Smooth muscle cell (in vitro differentiated cells): ENCODE measurements around the gene NACC1. TPM values are rescaled to one million over a fixed set of nuclear protein-coding genes. Genes with fewer than 3 reads are reported as not detected.

Experiments used
- DNase-seq: peaks from one replicate; lab custom pipeline; 2025; ENCODE audit not compliant: unreplicated experiment; lab: John Stamatoyannopoulos, UW
- H2AFZ ChIP-seq: fragments of 200-600 bp; sonication (generic); 2 replicates; pipeline ENCODE4 v1.6.0; 2016; ENCODE audit warnings: antibody characterized with exemption, low read depth, mild to moderate bottlenecking
- H3F3A ChIP-seq: fragments of 200-600 bp; sonication (generic); 2 replicates; pipeline ENCODE4 v1.6.0; 2017; ENCODE audit warnings: antibody characterized with exemption, low read depth
- H3K27ac ChIP-seq: fragments of 200-600 bp; sonication (generic); 2 replicates; pipeline ENCODE4 v1.5.1; 2016; ENCODE audit warnings: low read depth, mild to moderate bottlenecking
- H3K27me3 ChIP-seq: fragments of 200-600 bp; sonication (generic); 2 replicates; pipeline ENCODE4 v1.6.1; 2016; ENCODE audit warnings: low read depth, mild to moderate bottlenecking
- H3K36me3 ChIP-seq: fragments of 200-600 bp; sonication (generic); 2 replicates; pipeline ENCODE4 v1.5.1; 2016; ENCODE audit warnings: low read depth
- H3K4me1 ChIP-seq: fragments of 200-600 bp; sonication (generic); 2 replicates; pipeline ENCODE4 v1.5.1; 2016; ENCODE audit warnings: low read depth
- H3K4me2 ChIP-seq: fragments of 200-600 bp; sonication (generic); 2 replicates; pipeline ENCODE4 v1.6.0; 2016; ENCODE audit warnings: mild to moderate bottlenecking
- H3K4me3 ChIP-seq: fragments of 200-600 bp; sonication (generic); 2 replicates; pipeline ENCODE4 v1.5.1; 2016; ENCODE audit warnings: mild to moderate bottlenecking
- H3K79me2 ChIP-seq: fragments of 200-600 bp; sonication (generic); 2 replicates; pipeline ENCODE4 v1.6.0; 2016; ENCODE audit warnings: low read depth, mild to moderate bottlenecking
- H3K9ac ChIP-seq: fragments of 200-600 bp; sonication (generic); 2 replicates; pipeline ENCODE4 v1.6.0; 2016; ENCODE audit warnings: low read depth
- H3K9me3 ChIP-seq: fragments of 200-600 bp; sonication (generic); replicated peaks from 2 replicates; pipeline ENCODE4 v1.5.1; 2016; ENCODE audit warnings: low read depth
- H4K20me1 ChIP-seq: fragments of 200-600 bp; sonication (generic); 2 replicates; pipeline ENCODE4 v1.6.0; 2016; ENCODE audit warnings: low read depth
- CTCF ChIP-seq: fragments of 200-600 bp; sonication (generic); IDR thresholded peaks from 2 replicates; pipeline ENCODE4 v1.5.1; 2017; ENCODE audit warnings: borderline replicate concordance, mild to moderate bottlenecking, antibody characterized with exemption; ENCODE audit not compliant: insufficient read depth, poor library complexity, severe bottlenecking
- WGBS: methylation state at CpG from one replicate; pipeline ENCODE4 v1.1.7; 2016; ENCODE audit warnings: low lambda C conversion rate; 5-methylcytosine and 5-hydroxymethylcytosine counted together
- polyA plus RNA-seq: library from polyadenylated mRNA; unstranded; fragments of >200 nt; fragmentation: Nextera tagmentation; extraction: Ambion mirVana; gene quantifications from 2 replicates; pipeline ENCODE4 v1.2.1, GENCODE V29; 2016
- total RNA-seq: library from RNA; depleted of rRNA; stranded (reverse); fragments of >200 nt; gene quantifications from 2 replicates; pipeline ENCODE4 v1.2.3, GENCODE V29; 2014

NACC1 gene
- total RNA-seq (34.1 and 44.6 TPM in 2 replicates), polyA plus RNA-seq (9.9 and 12.8 TPM in 2 replicates)

- no peaks in the 10 kb centered on the region for H3K9me3 ChIP-seq
- H3K4me2 ChIP-seq = peak within 1 kb of the TSS; percentile 97
- 6% methylated on average over 52 of the region's 65 CpGs for WGBS
- peak within 1 kb of the TSS; percentile 98 for H3K4me3 ChIP-seq
- H3K27ac ChIP-seq = peak within 1 kb of the TSS; percentile 90
- H4K20me1 ChIP-seq = peaks cover 42% of the 10 kb centered on the region
- H3K27me3 ChIP-seq = no peaks in the 10 kb centered on the region
- no peaks in the 10 kb centered on the region for H3K36me3 ChIP-seq
- peak; percentile 53 for DNase-seq
- H3K4me1 ChIP-seq = peaks cover 28% of the 10 kb centered on the region
- peak within 1 kb of the TSS; percentile 75 for H2AFZ ChIP-seq
- peaks cover 56% of the 10 kb centered on the region for H3K79me2 ChIP-seq
- H3K9ac ChIP-seq = peak within 1 kb of the TSS; percentile 96
- no peaks in the 10 kb centered on the region for H3F3A ChIP-seq
- TF ChIP-seq CTCF = no peak
These were observed at the start of gene NACC1 for GRCh38 chr19:13117772-13118423. NACC1 (plus strand) TSS chr19:13118264; CDS start chr19:13135208, 16,944 bp downstream.

GRCh38 chr19:13069415-13070359 lies 48.4 kb upstream of the NACC1 start:
- Histone ChIP-seq H2AFZ (no peak overlapping the region), H3F3A (no peaks in the 10 kb centered on the region), H3K9me3 (no peaks in the 10 kb centered on the region), H3K4me1 (no peaks in the 10 kb centered on the region), H3K9ac (no peak overlapping the region), H4K20me1 (no peaks in the 10 kb centered on the region), H3K27ac (no peak overlapping the region), H3K4me2 (no peak overlapping the region), H3K79me2 (no peaks in the 10 kb centered on the region), H3K36me3 (no peaks in the 10 kb centered on the region), H3K4me3 (no peak overlapping the region), H3K27me3 (no peaks in the 10 kb centered on the region)
- no peak for DNase-seq
- WGBS = 64% methylated on average over 20 of the region's 20 CpGs
- TF ChIP-seq CTCF = no peak

- Histone ChIP-seq H3K79me2 (no peaks in the 10 kb centered on the region), H3K27ac (no peak overlapping the region)
- 95% methylated on average over 32 of the region's 32 CpGs for WGBS
These were observed 47.5 kb upstream of the NACC1 start for GRCh38 chr19:13070425-13071140.

More at GRCh38 chr19:13070425-13071140, 47.5 kb upstream of the NACC1 start:
- Histone ChIP-seq H2AFZ (no peak overlapping the region), H3F3A (no peaks in the 10 kb centered on the region), H3K9me3 (no peaks in the 10 kb centered on the region), H3K4me3 (no peak overlapping the region), H4K20me1 (no peaks in the 10 kb centered on the region), H3K36me3 (no peaks in the 10 kb centered on the region), H3K27me3 (no peaks in the 10 kb centered on the region), H3K9ac (no peak overlapping the region), H3K4me1 (no peaks in the 10 kb centered on the region), H3K4me2 (no peak overlapping the region)
- no peak for TF ChIP-seq CTCF
- no peak for DNase-seq
